Parathyroid adenoma (tissue), 2 donors: ENCODE data around the gene SDK2.

ENCODE experiments used
- H2AFZ ChIP-seq: fragments of 300-600 bp; sonication (generic); one replicate; pipeline ENCODE4 v1.7.0; 2017; ENCODE audit warnings: antibody characterized with exemption, mild to moderate bottlenecking
- H3K27ac ChIP-seq: fragments of 300-600 bp; sonication (generic); one replicate; pipeline ENCODE4 v1.7.0; 2017
- H3K27me3 ChIP-seq: fragments of 300-600 bp; sonication (generic); one replicate; pipeline ENCODE4 v1.7.0; 2017; ENCODE audit warnings: low read length; ENCODE audit not compliant: control insufficient read depth, insufficient read depth
- H3K36me3 ChIP-seq: fragments of 300-600 bp; sonication (generic); one replicate; pipeline ENCODE4 v1.7.0; 2017; ENCODE audit warnings: low read length; ENCODE audit not compliant: control insufficient read depth, insufficient read depth
- H3K4me1 ChIP-seq: fragments of 300-600 bp; sonication (generic); one replicate; pipeline ENCODE4 v1.7.0; 2017; ENCODE audit warnings: control low read depth
- H3K4me2 ChIP-seq: fragments of 300-600 bp; sonication (generic); one replicate; pipeline ENCODE4 v1.7.0; 2017; ENCODE audit warnings: low read length
- H3K4me3 ChIP-seq: fragments of 300-600 bp; sonication (generic); one replicate; pipeline ENCODE4 v1.7.0; 2017; ENCODE audit warnings: low read depth, low read length
- H3K79me2 ChIP-seq: fragments of 300-600 bp; sonication (generic); one replicate; pipeline ENCODE4 v1.7.0; 2017; ENCODE audit warnings: control low read depth
- H3K9ac ChIP-seq: fragments of 300-600 bp; sonication (generic); one replicate; pipeline ENCODE4 v1.7.0; 2017; ENCODE audit warnings: mild to moderate bottlenecking
- H3K9me3 ChIP-seq: fragments of 300-600 bp; sonication (generic); one replicate; pipeline ENCODE4 v1.7.0; 2017; ENCODE audit warnings: low read length; ENCODE audit not compliant: control insufficient read depth
- CTCF ChIP-seq: fragments of 300-600 bp; sonication (generic); IDR thresholded peaks from one replicate; pipeline ENCODE4 v1.7.0; 2017; ENCODE audit warnings: antibody characterized with exemption, mild to moderate bottlenecking
- donor health status: primary hyperparathyroidism.

SDK2 gene

GRCh38 chr17:73482251-73482716, 162.0 kb downstream of the SDK2 start:
- Histone ChIP-seq H3K36me3 (no peaks in the 10 kb centered on the region), H3K4me1 (no peaks in the 10 kb centered on the region), H3K27ac (no peak overlapping the region), H2AFZ (no peak overlapping the region), H3K79me2 (no peaks in the 10 kb centered on the region), H3K9me3 (no peaks in the 10 kb centered on the region), H3K4me3 (no peak overlapping the region), H3K4me2 (no peak overlapping the region), H3K27me3 (no peaks in the 10 kb centered on the region), H3K9ac (no peak overlapping the region)
- TF ChIP-seq CTCF, result no peak

- no peak for TF ChIP-seq CTCF
- Histone ChIP-seq H3K27me3 (no peaks in the 10 kb centered on the region), H3K27ac (no peak overlapping the region), H3K9ac (no peak overlapping the region), H3K79me2 (no peaks in the 10 kb centered on the region), H3K4me3 (no peak overlapping the region), H3K4me1 (no peaks in the 10 kb centered on the region), H3K9me3 (no peaks in the 10 kb centered on the region), H2AFZ (no peak overlapping the region), H3K36me3 (no peaks in the 10 kb centered on the region), H3K4me2 (no peak overlapping the region)
These were observed 162.6 kb downstream of the SDK2 start for GRCh38 chr17:73481676-73482075.

GRCh38 chr17:73480740-73481139, 163.5 kb downstream of the SDK2 start:
- Histone ChIP-seq H3K79me2 (no peaks in the 10 kb centered on the region), H3K27ac (no peak overlapping the region), H2AFZ (no peak overlapping the region), H3K9me3 (no peaks in the 10 kb centered on the region), H3K36me3 (no peaks in the 10 kb centered on the region), H3K4me3 (no peak overlapping the region), H3K4me2 (no peak overlapping the region), H3K4me1 (no peaks in the 10 kb centered on the region), H3K9ac (no peak overlapping the region), H3K27me3 (no peaks in the 10 kb centered on the region)
- TF ChIP-seq CTCF, result no peak

GRCh38 chr17:73478768-73479424, 165.3 kb downstream of the SDK2 start:
- Histone ChIP-seq H3K4me1 (no peaks in the 10 kb centered on the region), H3K9ac (no peak overlapping the region), H3K79me2 (no peaks in the 10 kb centered on the region), H3K27me3 (no peaks in the 10 kb centered on the region), H3K4me3 (no peak overlapping the region), H3K9me3 (no peaks in the 10 kb centered on the region), H3K36me3 (no peaks in the 10 kb centered on the region), H3K4me2 (no peak overlapping the region), H2AFZ (no peak overlapping the region), H3K27ac (no peak overlapping the region)
- TF ChIP-seq CTCF, result no peak

- Histone ChIP-seq H3K4me3 (no peak overlapping the region), H3K9ac (no peak overlapping the region), H3K27ac (no peak overlapping the region), H3K9me3 (no peaks in the 10 kb centered on the region), H3K4me2 (no peak overlapping the region), H3K36me3 (no peaks in the 10 kb centered on the region), H3K4me1 (no peaks in the 10 kb centered on the region), H3K27me3 (no peaks in the 10 kb centered on the region), H2AFZ (no peak overlapping the region), H3K79me2 (no peaks in the 10 kb centered on the region)
- TF ChIP-seq CTCF, result no peak
These were observed 165.9 kb downstream of the SDK2 start for GRCh38 chr17:73478334-73478733.
